ENCODE data around the gene TEKTIP1.

DNA sequence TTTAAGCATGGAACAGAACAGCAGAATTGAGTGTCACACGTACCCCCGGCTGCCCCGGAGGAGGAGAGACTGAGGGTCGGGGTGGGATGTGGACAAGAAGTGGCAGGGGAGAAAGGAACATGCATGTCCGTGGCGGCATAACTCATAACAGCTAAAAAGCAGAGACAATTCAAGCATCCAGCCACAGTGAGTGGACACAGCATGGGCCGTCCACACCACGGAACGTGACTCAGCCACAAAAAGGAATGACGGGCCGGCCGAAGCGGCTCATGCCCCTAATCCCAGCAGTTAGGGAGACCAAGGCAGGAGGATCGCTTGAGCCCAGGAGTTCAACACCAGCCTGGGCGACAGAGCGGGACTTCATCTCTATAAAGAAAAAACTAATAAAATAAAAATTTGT, 46.1 kb upstream of the TEKTIP1 start:
- TF ChIP-seq POLR2A (IDR thresholded peaks at IDR 0.05), result no peak
- TF ChIP-seq CTCF (IDR thresholded peaks at IDR 0.05), result no peak

Data from uterus (tissue), 2 donors.